Cardiac atrium fibroblast (primary cell): ENCODE results near the gene PER2. TPM values are rescaled to one million over a fixed set of nuclear protein-coding genes. Genes with fewer than 3 reads are reported as not detected.

Experiments used
- total RNA-seq: library from RNA; depleted of rRNA; stranded (reverse); fragments of >200 nt; gene quantifications from 2 replicates; pipeline ENCODE4 v1.2.3, GENCODE V29; 2015

Gene PER2, protein sequence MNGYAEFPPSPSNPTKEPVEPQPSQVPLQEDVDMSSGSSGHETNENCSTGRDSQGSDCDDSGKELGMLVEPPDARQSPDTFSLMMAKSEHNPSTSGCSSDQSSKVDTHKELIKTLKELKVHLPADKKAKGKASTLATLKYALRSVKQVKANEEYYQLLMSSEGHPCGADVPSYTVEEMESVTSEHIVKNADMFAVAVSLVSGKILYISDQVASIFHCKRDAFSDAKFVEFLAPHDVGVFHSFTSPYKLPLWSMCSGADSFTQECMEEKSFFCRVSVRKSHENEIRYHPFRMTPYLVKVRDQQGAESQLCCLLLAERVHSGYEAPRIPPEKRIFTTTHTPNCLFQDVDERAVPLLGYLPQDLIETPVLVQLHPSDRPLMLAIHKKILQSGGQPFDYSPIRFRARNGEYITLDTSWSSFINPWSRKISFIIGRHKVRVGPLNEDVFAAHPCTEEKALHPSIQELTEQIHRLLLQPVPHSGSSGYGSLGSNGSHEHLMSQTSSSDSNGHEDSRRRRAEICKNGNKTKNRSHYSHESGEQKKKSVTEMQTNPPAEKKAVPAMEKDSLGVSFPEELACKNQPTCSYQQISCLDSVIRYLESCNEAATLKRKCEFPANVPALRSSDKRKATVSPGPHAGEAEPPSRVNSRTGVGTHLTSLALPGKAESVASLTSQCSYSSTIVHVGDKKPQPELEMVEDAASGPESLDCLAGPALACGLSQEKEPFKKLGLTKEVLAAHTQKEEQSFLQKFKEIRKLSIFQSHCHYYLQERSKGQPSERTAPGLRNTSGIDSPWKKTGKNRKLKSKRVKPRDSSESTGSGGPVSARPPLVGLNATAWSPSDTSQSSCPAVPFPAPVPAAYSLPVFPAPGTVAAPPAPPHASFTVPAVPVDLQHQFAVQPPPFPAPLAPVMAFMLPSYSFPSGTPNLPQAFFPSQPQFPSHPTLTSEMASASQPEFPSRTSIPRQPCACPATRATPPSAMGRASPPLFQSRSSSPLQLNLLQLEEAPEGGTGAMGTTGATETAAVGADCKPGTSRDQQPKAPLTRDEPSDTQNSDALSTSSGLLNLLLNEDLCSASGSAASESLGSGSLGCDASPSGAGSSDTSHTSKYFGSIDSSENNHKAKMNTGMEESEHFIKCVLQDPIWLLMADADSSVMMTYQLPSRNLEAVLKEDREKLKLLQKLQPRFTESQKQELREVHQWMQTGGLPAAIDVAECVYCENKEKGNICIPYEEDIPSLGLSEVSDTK (N-terminal part only)
- total RNA-seq = 2.9 and 3.2 TPM in 2 replicates

DNA sequence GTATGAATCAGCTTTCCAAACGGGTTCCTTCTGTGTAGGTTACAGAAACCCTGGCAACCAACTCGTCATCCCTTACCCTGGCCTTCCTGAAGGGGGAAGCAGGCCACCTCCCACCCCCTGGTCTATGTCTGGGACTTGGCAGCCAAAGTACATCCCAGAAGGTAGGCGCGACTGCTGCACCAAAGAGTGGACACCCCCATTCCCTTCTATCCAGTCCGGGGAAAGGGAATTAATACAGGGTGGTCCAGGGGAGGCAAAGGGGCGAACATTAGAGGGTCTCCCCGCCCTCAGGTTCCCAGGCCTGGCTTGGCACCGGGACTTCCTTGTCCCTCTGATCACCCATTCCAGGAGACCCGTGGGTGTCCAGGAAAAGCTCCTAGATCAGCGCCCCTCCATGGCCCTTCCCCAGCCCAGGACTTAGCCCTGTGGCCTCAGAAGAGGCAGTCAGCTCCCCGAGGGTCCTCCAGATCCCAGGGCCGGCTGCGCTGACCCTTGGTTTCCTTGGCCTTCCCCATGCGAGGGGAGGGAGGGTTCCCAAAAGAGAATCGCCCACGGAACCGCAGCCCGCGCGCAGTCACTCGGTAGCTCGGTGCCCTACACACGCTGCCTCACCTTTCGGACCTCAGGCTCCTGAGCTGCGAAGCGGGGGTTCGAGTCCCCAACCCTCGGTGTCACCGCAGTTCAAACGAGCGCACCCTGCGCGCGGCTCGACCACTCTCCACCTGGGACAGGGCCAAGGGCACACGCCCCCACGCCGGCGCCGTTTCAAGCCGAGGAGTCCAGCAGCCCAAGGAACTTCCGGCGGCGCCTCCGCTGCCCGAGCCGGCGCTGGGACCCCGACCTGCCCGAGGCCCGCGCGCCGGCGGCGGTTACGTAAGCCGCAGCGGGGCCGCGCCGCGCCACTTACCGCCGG lies at the start of gene PER2:
TSS of gene PER2 (minus strand) at position 874 of the 913 bp plus-strand sequence. CDS start 10,674 bp downstream, outside the sequence.

GRCh38 chr2:238320246-238320647 lies 31.8 kb upstream of the PER2 start, which contains the start of gene TRAF3IP1:
Gene TRAF3IP1 (plus strand): TSS chr2:238320518. CDS start chr2:238320663, 145 bp downstream.

GRCh38 chr2:238239863-238240756 lies 48.3 kb downstream of the PER2 start, which contains the start of gene HES6:
Gene HES6 (minus strand): TSS chr2:238240038. CDS start chr2:238239905, 133 bp downstream.

GRCh38 chr2:238203094-238203972 lies 85.1 kb downstream of the PER2 start, which contains the start of gene ILKAP:
Gene ILKAP (minus strand): TSS chr2:238203695. CDS start chr2:238203553, 142 bp downstream.

Other genes starting within 250 kb of the PER2 start
- gene SCLY, start 227.6 kb downstream of the PER2 start, total RNA-seq = 9.9 and 14.6 TPM in 2 replicates
- under 0.01 and 0.16 TPM in 2 replicates for gene ESPNL, start 188.3 kb downstream of the PER2 start, total RNA-seq
- gene KLHL30, start 149.9 kb downstream of the PER2 start, total RNA-seq = not detected in 2 replicates
- gene ERFE, start 129.6 kb downstream of the PER2 start, total RNA-seq = 7.3 and 24.2 TPM in 2 replicates
- gene ILKAP, start 84.9 kb downstream of the PER2 start, total RNA-seq = 12.8 and 18.0 TPM in 2 replicates
- 0.72 and 1.6 TPM in 2 replicates for gene HES6, start 48.6 kb downstream of the PER2 start, total RNA-seq
- gene TRAF3IP1, start 31.9 kb upstream of the PER2 start, total RNA-seq = 4.5 and 15.2 TPM in 2 replicates
- gene ASB1, start 138.3 kb upstream of the PER2 start, total RNA-seq = 18.2 and 21.4 TPM in 2 replicates